HG03460 (cell line): ENCODE results near the gene TMEM229B.

Source experiments
- ATAC-seq: cut with Tn5 transposase; IDR thresholded peaks from one replicate; pipeline ENCODE4 v1.9.1; 2021; ENCODE audit not compliant: unreplicated experiment

Gene TMEM229B

GRCh38 chr14:67425608-67426007 is 62.9 kb downstream of the TMEM229B start:
- ATAC-seq: no peak

- ATAC-seq: no peak
Measured at GRCh38 chr14:67424539-67424938, 64.0 kb downstream of the TMEM229B start.

- no peak for ATAC-seq
Measured at GRCh38 chr14:67423424-67423823, 65.1 kb downstream of the TMEM229B start.

- no peak for ATAC-seq
Measured at GRCh38 chr14:67421356-67422224, 66.9 kb downstream of the TMEM229B start.
